GM19324 (cell line): ENCODE data around the gene GALNT3.

Experiments used
- ATAC-seq: cut with Tn5 transposase; IDR thresholded peaks from one replicate; pipeline ENCODE4 v1.9.1; 2021; ENCODE audit warnings: mild to moderate bottlenecking, moderate library complexity; ENCODE audit not compliant: unreplicated experiment, low FRiP score

GALNT3 gene

DNA sequence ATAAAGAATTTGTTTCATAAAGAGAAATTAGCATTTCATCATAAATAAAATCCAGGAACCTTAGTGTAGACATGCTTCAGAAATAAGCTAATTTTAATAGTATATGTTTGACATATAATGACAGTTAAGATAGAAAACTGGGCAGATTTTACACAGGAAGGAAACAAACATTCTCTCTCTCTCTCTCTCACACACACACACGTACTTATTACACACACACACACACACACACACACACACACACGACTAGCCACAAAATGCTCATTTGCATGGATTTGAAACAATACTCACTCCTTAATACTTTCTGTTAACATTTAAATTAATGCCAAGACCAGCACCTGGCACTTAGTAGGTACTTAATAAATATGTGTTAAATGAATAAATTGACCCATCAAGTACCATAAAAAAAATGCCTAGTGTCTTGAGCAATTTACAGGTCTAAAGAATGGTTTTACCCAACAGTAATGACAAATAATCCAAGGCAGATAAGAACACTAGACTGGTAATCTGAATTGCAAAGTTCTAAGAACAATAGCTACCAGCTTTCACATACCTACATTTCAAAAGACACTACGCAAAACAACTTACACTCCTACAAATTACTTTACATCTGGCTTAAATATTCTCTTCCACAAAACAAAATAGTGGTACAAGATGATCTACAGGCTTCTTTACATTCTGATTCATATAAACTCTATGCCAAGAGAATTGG, 2.9 kb upstream of the GALNT3 start:
- ATAC-seq = no peak

DNA sequence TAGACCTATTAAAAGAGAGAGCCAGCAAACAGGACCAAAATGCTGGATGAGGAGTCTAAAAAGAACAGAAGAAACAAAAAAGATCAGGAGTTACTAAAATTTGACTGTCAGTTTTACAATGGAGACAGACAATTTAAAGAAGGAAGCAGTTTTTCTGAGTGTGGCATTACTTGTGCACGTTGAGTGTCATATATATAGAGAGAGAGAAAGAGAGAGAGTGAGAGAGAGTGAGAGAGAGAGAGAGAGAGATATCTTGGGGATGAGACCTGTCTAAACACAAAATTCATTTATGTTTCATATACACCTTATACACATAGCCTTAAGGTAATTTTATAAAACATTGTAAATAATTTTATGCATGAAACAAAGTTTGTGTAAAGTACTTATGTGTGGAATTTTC, 2.1 kb upstream of the GALNT3 start:
- ATAC-seq = no peak

DNA sequence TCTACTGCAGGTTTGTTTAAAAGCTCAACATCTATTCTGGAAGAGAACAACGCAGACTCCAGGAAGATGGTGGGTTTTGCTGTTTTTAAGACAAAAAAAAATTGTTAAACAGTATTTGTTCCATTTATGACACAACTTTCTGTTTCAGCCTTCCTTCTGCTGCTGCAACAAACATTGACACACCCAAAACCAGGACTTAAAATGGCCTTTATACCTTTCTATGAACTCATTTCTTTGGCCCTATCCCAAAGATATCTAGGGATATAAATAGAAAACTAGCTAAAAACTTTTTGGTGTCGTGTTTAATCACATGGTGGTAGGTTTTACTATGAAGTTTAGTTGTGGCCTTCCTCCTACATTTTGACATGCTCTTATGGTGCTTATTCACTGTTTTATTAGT, 964 bp upstream of the GALNT3 start:
- ATAC-seq = no peak

DNA sequence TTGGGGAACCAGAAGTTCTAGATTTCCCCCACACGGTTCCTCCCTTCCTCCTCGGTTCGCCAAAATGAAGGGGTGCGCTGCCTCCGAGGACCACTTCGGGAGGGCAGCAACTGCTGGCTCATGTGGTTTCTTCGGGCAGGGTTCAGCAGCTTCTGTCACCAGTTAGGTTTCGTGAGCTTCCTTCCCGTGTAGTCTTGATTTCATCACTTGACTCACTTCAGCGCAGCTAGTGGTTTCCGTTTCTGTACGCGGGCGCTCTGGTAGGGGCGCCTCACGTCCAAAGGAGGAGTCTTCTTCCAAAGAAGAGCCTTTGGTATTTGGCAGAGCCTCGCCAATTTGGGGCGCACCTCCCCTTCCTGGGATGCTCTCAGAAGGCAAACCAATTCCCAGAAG, 485 bp upstream of the GALNT3 start:
- ATAC-seq = peak; percentile 98

DNA sequence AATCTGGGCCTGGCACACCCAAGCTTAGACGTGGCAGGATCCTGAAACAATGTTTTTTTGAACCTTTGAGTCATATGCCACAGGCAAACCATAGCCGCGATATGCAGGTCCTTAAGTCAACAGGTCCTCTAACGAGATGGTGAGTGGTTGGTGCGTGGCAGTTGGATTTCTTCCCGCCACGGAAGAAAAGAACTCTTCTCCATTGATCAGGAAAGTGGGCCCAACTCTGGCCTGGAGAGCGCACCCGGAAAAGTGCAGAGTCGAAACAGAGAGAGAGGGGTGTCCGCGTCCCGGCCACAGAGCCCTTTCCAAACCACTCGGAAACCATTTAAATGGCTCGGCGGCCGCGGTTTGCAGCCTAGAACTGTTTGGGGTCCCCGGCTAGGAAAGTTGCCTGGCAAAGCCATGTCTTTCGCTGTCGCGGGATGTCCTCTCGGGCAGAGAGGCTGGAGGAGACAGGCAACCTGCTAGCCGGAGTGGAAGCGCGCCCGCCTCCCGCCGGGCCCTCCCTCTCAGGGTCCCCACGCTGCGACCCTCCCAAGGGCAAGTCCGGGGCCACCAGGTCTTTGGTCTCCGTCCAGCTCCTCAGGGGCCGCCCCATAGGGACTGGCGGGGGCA, 777 bp downstream of the GALNT3 start:
- peak; percentile 0 for ATAC-seq

DNA sequence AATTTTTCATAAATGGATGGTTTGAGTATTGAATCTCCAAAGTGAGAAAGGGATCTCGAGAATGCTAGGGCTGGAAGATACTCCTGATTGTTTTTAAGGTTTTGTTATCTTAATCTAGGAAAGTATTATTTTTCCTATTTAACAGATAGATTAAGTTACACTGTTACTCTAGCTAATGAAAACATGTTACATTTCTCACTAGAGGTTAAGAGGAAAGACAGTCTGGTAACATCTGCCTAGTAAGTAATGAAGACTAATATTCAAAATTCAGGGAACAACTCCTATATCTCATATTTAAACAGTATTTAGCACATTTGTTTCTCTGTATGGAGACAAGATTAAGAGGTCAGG, 2.0 kb downstream of the GALNT3 start:
- no peak for ATAC-seq

DNA sequence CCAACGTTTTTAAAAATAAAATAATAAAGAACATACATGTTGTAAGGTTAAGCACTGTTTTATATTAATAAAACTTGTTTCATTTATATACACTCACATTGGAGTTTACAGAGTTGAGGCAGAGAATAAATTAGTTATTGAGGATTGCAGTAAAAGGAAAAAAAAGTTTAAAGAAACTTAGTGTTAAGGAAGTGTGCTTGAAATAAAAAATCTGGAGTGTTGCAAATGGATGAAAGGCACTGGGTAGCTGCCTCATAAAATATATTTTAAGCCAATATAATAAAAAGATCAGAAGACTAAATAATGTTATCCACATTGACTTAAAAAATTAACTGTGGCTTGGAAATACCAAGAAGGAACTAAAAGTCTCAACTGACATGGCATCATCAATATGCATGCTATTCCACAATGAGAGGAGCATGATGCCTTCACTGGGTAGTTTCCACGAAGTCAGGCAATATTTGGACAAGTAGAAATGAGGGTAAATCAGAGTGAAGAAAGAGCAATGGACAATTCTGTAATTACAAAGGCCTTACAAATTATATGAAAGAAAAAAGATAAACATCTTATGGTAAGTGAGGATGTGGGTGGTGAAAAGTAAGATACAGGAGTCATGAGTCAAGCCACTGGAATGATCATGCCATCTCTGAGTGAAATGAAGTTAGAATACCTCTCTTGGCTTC, 2.5 kb downstream of the GALNT3 start:
- ATAC-seq = no peak

DNA sequence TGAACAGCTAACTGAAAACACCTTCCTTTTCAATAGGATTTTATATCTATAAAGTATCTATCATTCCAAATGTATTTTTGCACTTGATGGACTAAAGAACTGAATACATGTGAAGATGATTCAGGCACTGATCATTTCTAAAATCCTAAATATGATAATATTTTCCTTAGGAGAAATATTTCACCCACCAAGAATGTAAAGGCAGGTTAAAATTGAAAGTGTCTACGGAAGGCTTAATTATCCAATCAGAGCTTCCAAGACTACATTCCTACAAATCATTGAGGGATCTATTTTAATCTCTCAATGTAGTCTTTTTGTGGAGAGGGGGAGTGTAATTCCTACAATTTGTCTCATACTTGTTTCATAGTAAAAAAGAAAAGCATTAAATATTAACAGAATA, 3.6 kb downstream of the GALNT3 start:
- ATAC-seq = no peak

DNA sequence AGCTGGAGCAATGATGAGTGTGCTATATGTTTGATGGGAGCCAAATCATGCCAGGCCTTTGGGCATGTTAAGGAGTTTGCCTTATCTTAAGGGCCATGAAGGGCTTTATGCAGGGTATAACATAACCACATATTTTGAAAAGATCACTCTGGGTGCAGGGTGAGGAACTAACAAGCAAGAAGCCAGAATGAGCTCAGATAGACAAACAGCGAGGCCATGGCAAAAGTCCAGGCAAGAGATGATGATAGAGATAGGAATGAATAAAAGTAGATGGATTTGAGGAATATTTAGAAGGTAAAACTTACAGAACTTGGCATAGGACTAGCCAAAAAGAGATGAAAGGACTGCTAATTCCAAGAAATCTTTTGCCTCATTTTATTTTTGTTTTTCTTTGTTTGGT, 6.7 kb downstream of the GALNT3 start:
- no peak for ATAC-seq

DNA sequence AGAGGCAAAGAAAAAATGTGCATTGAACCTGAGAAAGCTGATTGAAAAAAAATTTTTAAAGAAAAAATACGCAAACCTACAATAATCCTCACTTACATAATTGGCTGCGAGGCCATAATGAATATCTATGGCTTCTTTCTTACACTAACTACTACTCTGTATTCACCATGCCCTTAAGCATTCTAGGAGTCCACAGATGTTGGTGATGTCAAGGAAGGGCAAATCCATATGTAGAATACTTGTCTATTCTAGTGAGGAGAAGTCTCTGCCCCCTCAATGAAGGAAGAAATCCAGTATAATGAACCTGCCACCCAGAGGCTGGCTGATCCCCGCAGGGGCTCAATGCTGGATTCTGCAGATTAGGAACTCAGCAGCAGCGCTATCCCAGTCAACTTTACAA, 14.3 kb downstream of the GALNT3 start:
- ATAC-seq = no peak

DNA sequence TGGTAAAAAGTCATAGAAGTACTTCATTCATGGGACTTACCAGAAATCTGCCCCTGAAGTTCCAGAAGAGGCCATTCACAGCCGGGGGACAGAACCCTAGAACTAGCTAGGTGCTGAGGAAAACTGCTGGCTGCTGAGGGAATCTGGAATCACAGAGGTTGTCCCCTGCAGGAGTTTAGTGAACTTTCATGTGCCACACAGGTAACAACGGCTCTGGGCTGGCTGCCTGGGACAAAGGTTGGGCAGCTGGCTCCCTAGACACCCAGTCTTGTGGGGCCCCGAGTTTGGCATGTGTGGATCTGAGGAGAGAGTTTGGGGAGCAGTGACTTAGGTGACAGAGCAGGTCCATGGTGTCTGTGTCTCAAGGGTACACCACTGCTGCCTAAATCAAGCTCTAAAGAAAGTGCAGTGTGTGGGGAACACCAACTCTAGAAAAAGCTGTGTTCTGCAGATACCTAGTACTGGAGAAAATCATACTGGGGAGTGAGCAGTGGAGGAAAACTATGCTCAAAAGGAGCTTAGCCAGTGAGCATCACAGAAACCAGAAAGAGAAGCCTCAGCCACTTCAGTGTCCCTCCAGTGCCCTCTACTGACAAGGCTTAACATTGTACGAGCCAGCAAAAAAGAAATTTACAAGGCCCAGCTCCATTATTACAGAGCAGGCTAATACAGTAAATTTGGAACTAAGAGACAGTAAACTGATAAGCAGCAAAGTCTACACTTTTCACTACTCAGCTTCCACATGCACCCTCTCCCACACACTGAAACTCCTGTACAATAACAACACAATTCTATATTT, 15.2 kb downstream of the GALNT3 start:
- no peak for ATAC-seq

DNA sequence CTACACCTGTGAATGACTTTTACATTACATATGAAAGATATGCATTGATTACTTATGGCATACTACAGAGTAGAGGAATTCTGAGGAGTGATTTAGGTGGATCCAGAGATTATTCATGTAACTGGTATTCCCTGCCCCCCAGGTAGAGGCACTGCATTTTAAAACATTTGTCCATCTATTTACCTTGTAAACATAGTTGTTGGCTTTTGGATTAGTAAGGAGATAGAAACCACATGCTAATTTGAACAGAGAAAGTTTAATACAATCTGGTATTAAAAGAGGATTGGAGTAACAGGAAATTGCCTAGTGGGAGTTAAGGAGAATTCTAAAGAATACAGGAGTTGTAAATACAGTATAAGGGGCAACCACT, 15.9 kb downstream of the GALNT3 start:
- no peak for ATAC-seq

DNA sequence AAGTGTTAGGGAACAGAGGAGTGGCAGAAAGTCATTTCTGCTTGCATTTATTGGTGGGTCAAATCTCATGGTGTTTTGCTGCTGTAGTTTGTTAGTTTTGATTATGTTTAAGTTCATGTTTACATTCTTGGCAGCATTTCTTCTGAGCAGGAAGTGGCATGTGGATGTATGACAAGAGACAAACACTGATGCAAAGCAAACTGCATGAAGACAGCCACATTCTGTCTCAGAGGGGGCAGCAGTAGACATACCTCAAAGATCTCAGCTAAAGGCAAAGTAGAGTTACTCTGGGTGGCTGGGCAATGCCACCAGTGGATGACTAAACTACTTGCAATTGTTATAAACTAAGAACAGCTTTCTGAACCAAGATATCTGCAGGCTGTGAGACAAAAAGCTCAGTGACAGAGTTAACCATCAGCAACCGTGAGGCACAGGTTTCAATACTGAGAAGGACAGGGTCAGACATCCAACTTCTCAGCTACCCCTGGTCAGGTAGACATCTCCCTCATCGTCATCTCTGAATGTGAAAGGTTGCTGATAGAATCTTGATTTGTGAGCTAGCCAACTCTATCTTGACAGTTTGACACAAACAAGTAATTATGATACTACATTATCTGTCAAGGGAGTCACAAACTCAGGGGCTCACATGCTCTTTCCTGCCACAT, 16.4 kb downstream of the GALNT3 start:
- ATAC-seq = no peak

DNA sequence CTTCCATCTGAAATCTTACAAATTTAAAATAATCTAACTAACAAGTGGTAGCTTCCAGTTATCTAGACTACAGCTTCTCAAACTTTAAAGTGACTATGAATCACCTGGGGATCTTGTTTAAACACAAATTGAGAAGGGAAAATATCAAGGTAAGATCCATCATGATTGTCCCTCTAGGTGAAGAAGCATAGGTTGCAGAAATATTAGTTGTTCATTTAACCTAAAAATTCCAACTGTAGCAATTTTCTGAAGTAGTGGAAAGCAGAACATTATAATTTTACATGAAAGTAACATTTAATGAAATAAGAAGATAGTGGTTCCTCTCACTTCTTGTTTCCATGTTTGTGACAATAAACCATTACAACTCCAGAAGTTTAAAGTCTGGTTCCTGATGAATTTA, 17.3 kb downstream of the GALNT3 start:
- ATAC-seq = no peak

DNA sequence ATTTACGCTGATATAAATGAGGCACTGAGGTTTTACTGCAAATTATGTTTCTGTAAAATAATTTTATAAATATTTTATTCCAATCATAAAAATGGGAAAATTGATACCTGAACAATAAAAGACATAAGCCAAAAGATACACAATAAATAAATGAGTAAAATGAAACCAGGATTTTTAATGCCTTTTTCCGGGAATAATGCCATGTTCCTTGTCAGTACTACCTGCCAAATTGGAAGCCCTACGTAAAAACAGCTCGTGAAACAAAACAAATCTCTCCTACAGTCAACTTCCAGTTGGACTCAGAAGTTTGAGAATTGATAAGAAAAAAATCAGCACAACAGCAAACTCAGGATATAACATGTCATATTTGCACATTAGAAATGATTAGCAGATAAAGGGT, 18.0 kb downstream of the GALNT3 start:
- no peak for ATAC-seq

DNA sequence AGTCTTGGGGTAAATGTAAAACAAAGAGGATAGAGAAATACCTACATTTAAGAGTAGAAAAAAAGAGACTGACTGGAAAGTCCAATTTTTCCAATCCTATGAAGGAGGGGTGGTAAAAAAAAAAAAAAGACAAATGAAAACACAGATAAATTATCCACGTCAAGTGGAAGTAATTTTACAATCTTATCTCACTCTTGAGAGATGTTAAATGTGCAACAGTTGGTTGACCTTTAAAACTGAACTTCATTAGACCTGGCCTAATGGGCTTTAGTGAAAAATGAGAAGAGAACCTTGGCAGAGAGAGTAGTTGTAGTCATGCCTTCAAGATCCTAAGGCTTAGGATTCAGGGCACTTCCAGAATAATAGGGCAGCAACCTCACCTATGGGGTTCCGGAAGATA, 20.4 kb downstream of the GALNT3 start:
- ATAC-seq = no peak

DNA sequence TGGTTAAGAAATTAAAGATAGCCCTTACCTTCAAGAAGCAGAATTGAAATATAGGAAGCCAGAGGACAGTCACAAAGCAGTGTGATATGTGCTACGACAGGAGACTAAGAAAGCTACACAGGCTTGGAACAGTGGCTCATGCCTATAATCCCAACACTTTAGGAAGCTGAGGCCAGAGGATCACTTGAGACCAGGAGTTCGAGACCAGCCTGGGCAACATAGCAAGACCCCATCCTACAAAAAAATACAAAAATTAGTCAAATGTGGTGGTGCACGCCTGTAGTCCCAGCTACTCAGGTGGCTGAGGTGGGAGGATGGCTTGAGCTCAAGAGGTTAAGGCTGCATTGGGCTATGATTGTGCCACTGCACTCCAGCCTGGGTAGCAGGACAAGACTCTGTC, 21.9 kb downstream of the GALNT3 start:
- no peak for ATAC-seq

DNA sequence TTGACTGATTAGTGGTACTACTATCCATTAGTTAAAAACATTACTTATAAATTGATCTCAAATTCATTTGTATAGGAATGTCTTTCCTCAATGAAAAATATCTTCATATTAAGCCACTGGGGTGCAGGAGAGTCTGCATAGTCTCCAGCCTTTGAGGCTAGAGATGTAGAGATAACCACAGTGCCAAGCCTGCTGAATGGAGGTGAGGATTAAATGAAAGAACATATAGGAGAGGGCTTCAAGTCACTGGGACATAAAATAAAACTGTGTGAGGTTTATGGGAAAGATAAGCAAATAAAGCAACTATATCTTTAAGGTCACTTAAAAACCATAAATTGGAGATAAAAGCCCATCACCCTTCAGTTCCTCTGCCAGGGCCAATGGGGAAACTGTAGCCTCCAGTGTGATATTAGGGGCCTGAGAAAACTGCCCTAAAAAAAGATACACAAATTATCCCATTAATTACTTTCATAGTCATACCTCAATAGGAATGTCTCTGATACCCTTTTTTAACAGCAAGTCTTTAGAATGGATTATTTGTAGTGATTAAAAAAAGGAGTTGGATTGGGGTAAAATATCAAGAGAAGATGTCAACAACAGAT, 27.6 kb downstream of the GALNT3 start:
- ATAC-seq = no peak

DNA sequence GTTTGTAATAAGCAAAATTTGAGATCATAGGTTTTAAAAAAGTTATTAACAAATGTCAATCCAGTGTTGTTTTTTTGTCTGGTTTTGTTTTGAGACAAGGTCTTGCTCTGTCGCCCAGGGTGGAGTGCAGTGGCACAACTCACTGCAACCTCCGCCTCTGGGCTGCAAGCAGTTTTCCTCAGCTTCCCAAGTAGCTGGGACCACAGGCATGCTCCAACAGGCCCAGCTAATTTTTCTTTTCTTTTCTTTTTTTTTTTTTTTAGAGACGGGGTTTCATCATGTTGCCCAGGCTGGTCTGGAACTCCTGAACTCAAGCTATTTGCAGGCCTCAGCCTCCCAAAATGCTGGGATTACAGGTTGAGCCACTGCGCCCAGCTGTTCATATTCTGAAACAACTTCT, 31.3 kb downstream of the GALNT3 start:
- ATAC-seq = no peak

DNA sequence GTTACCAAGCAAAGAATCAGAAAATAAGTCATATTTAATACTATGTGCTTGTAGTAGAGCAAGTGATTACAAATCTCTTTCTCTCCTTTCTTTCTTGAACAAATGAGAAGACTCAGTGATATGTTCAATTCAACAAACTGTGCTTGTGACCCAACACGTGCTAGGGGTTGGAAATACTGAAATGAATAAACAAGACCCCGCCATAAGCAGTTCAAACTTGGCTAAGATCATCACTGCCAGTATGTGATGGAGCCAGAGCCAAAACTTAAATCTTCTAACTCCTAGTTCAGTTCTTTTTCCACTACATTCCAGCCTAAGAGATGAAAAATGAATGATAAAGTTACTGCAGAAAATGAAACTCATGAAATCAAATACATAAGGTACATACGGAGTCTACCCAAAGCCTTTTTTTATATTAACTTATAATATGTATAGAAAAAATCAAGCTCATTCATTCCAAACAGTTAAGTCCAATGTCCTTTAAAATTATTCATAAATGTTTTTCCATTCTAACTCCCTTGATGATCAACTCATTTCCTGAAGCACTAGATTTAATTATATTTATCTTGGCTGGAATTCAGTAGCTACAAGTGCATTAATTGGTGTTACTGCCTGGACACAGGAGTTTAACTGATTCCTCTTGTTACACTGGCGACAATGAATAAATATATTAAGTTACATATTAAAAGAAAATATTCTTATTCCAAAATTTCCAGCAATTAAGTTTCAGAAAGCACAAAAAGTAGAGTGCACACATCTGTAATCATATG, 36.0 kb downstream of the GALNT3 start:
- ATAC-seq = no peak
